K562 (cell line): ENCODE measurements around the gene NUDT6. TPM values are rescaled to one million over a fixed set of nuclear protein-coding genes. Genes with fewer than 3 reads are reported as not detected.
A peak's percentile ranks its signal among the peaks of the same experiment; 100 is the strongest.

Experiments used
- BACH1 ChIP-seq: fragments of 200-800 bp; sonication (Bioruptor generic); IDR thresholded peaks from 2 replicates; pipeline ENCODE4 v1.6.1; 2016; ENCODE audit warnings: missing genetic modification characterization, missing compliant biosample characterization
- DEAF1 ChIP-seq: fragments of 450-650 bp; formaldehyde crosslinking; IDR thresholded peaks from 2 replicates; pipeline ENCODE4 v1.4.0; 2020; ENCODE audit warnings: mild to moderate bottlenecking, moderate library complexity
- DNMT1 ChIP-seq: fragments of 450-650 bp; IDR thresholded peaks from 2 replicates; pipeline ENCODE4 v1.6.1; 2016; ENCODE audit warnings: antibody characterized with exemption, mild to moderate bottlenecking
- FOS ChIP-seq: IDR thresholded peaks from 3 replicates; pipeline ENCODE4 v1.6.1; 2011; ENCODE audit not compliant: insufficient read length; ENCODE audit errors: extremely low read depth
- HDAC2 ChIP-seq: fragments of 450-650 bp; IDR thresholded peaks from 2 replicates; pipeline ENCODE4 v1.6.1; 2016; ENCODE audit warnings: mild to moderate bottlenecking
- IRF9 ChIP-seq: fragments of 450-650 bp; IDR thresholded peaks from 2 replicates; pipeline ENCODE4 v1.6.1; 2016; ENCODE audit warnings: missing biosample characterization, missing genetic modification characterization
- MAZ ChIP-seq, 2 experiments: fragments of 450-650 bp in 1 of 2; sonication (generic) in 1 of 2; formaldehyde crosslinking; IDR thresholded peaks in 1 of 2; conservative IDR thresholded peaks in 1 of 2; 2 replicates each; pipeline versions ENCODE4 v1.4.0 to v1.5.0; 2020; ENCODE audit warnings: mild to moderate bottlenecking in 1 of 2, missing genetic modification reagents in 1 of 2
- POU5F1 ChIP-seq: fragments of 150-350 bp; IDR thresholded peaks from 2 replicates; pipeline ENCODE4 v1.6.1; 2014; ENCODE audit warnings: borderline replicate concordance, low read length, low read depth, mild to moderate bottlenecking; ENCODE audit not compliant: partially characterized antibody
- RBM22 ChIP-seq: fragments of 200-400 bp; formaldehyde crosslinking; IDR thresholded peaks from 2 replicates; pipeline ENCODE4 v1.6.1; 2018; ENCODE audit warnings: low read length, low read depth; ENCODE audit not compliant: poor library complexity, severe bottlenecking
- REST ChIP-seq, 2 experiments: fragments of 450-650 bp; formaldehyde crosslinking in 1 of 2; IDR thresholded peaks; 2 replicates each; pipeline versions ENCODE4 v1.4.0 to v1.6.1; 2014 to 2020; ENCODE audit warnings: mild to moderate bottlenecking in 2 of 2, borderline replicate concordance in 1 of 2, low read depth in 1 of 2
- SRSF9 ChIP-seq: fragments of 200-400 bp; formaldehyde crosslinking; IDR thresholded peaks from 2 replicates; pipeline ENCODE4 v1.6.1; 2017; ENCODE audit warnings: low read depth, low read length, borderline replicate concordance
- U2AF1 ChIP-seq: fragments of 200-400 bp; formaldehyde crosslinking; optimal IDR thresholded peaks from 2 replicates; pipeline ENCODE3; 2017; ENCODE audit warnings: mild to moderate bottlenecking, low read depth, low read length, moderate library complexity
- ZBTB17 ChIP-seq: fragments of 450-650 bp; formaldehyde crosslinking; IDR thresholded peaks from 2 replicates; pipeline ENCODE4 v1.4.0; 2020; ENCODE audit warnings: mild to moderate bottlenecking
- ZFP30 ChIP-seq: fragments of 250-450 bp; sonication (Bioruptor Pico); IDR thresholded peaks from 2 replicates; pipeline ENCODE4 v1.8.0; 2022; ENCODE audit warnings: moderate library complexity, mild to moderate bottlenecking, inconsistent platforms, borderline replicate concordance
- ZNF511 ChIP-seq: sonication (generic); formaldehyde crosslinking; IDR thresholded peaks from 2 replicates; pipeline ENCODE4 v1.8.0; 2022; ENCODE audit warnings: mild to moderate bottlenecking, missing genetic modification reagents
- ZNF75A ChIP-seq: fragments of 450-650 bp; formaldehyde crosslinking; IDR thresholded peaks from 2 replicates; pipeline ENCODE4 v1.4.0; 2020; ENCODE audit warnings: mild to moderate bottlenecking
- polyA plus RNA-seq, 8 experiments: library from polyadenylated mRNA; depleted of rRNA in 4 of 8; stranded (reverse) in 5 of 8; unstranded in 3 of 8; fragments of >200 nt; fragmentation: Nextera tagmentation in 2 of 8; fragmentation: Illumina TruSeq in 1 of 8; extraction: Ambion mirVana in 2 of 8; extraction: Trizol in 1 of 8; gene quantifications; 2 replicates each; pipeline versions ENCODE4 v1.2.1 to v1.2.3, GENCODE V29; 2011 to 2014; ENCODE audit warnings: inconsistent platforms in 1 of 8, missing spikeins in 1 of 8
- total RNA-seq, 7 experiments: library from RNA; depleted of rRNA in 6 of 7; stranded (reverse); fragments of >200 nt in 6 of 7; fragmentation: Illumina TruSeq in 2 of 7; extraction: Trizol in 2 of 7; gene quantifications; 2 replicates each; pipeline versions ENCODE4 v1.2.1 to v1.2.3, GENCODE V29; 2011 to 2021; ENCODE audit warnings: low replicate concordance in 1 of 7

NUDT6 gene
- total and polyA plus RNA-seq, 9 of the 15 experiments (the other 6 are each of a cell fraction or from before 2014, with no cell fraction given) = 9.4 to 18.1 (median 13.4) TPM

DNA sequence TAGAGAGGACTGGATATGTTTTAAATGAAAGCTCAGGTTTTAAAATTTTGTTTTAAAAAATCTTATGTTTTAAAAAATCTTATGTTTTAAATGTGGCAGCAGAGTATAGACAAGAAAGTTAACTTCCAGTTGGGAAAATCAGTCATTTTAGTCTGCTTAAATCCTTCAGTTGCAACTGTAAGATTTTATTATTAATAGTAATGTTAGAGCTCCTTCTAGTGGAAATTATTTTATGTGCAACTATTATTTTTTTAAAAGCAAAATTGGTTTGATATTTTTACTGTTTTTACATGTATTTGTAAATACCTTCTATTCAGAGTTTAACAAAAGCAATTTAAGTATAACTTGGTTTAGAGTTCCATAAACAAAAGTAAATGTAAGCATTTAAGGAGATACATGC, 8.5 kb upstream of the NUDT6 start (continued):
- TF ChIP-seq RBM22 (no peak), HDAC2 (no peak), DEAF1 (peak; percentile 68), IRF9 (tag) (no peak), ZFP30 (CRISPR knock-in tag) (no peak), ZNF511 (CRISPR knock-in tag) (no peak), DNMT1 (no peak), POU5F1 (no peak), FOS (no peak), REST (IDR thresholded peaks at IDR 0.05; ENCODE audit: borderline replicate concordance) (peak; percentile 26; the same call in 1 of the 2 replicates), REST (CRISPR knock-in tag; IDR thresholded peaks at IDR 0.05; ENCODE audit: low read depth) (no peak), BACH1 (tag) (no peak), ZBTB17 (CRISPR knock-in tag) (no peak), MAZ (CRISPR knock-in tag; conservative IDR thresholded peaks at IDR 0.05 in 1 of 2, IDR thresholded peaks at IDR 0.05 in 1 of 2) (no peak), U2AF1 (no peak), SRSF9 (no peak), ZNF75A (CRISPR knock-in tag) (no peak)
